Adrenal gland (tissue), 12 donors: ENCODE results near the gene PPP2R2C. TPM values are rescaled to one million over a fixed set of nuclear protein-coding genes. Genes with fewer than 3 reads are reported as not detected.
A peak's percentile ranks its signal among the peaks of the same experiment; 100 is the strongest.

Source experiments
- DNase-seq, 7 donors: peaks; one replicate each; pipeline ENCODE4 v3.0.0-alpha.2; 2019 to 2020
- H3K27ac ChIP-seq, 5 donors: fragments of 200-600 bp; sonication (generic) in 4 of 5; 1 replicate in 3 of 5; 2 replicates in 2 of 5; pipeline versions ENCODE4 v1.5.1 to v1.8.0; 2016 to 2020; ENCODE audit warnings: mild to moderate bottlenecking in 1 of 5
- H3K27me3 ChIP-seq: fragments of 200-600 bp; 2 replicates; pipeline ENCODE4 v1.8.0; 2021
- H3K36me3 ChIP-seq, 2 donors: fragments of 200-600 bp; replicated peaks in 1 of 2; 1 replicate in 1 of 2; 2 replicates in 1 of 2; pipeline versions ENCODE4 v1.5.1 to v1.8.0; 2018 to 2022
- H3K4me1 ChIP-seq, 2 donors: fragments of 200-600 bp; replicated peaks in 1 of 2; 1 replicate in 1 of 2; 2 replicates in 1 of 2; pipeline versions ENCODE4 v1.5.1 to v1.8.0; 2018 to 2021
- H3K4me3 ChIP-seq, 4 donors: fragments of 200-600 bp; sonication (generic) in 3 of 4; one replicate each; pipeline ENCODE4 v1.5.1; 2016 to 2018
- H3K9me3 ChIP-seq, 3 donors: fragments of 200-600 bp; sonication (generic) in 1 of 3; replicated peaks in 1 of 3; 1 replicate in 2 of 3; 2 replicates in 1 of 3; pipeline versions ENCODE4 v1.5.1 to v1.8.0; 2016 to 2021
- POLR2A ChIP-seq, 2 donors: fragments of 450-650 bp; IDR thresholded peaks; one replicate each; pipeline ENCODE4 v1.6.1; 2017; ENCODE audit warnings: antibody characterized with exemption in 2 of 2, mild to moderate bottlenecking in 2 of 2, moderate library complexity in 1 of 2
- WGBS, 4 donors: extraction: QIAGEN DNeasy Blood & Tissue Kit in 2 of 4; methylation state at CpG; one replicate each; pipeline versions ENCODE4 v1.1.5 to v1.1.7; 2013 to 2017; 5-methylcytosine and 5-hydroxymethylcytosine counted together
- intact Hi-C, 2 donors: fragments of 100-400 bp; cut with DNase I; formaldehyde crosslinking; loops; one replicate each; pipeline versions ENCODE4 v1.14.1 to v1.15.0; 2022 to 2023
- polyA plus RNA-seq, 3 donors: library from polyadenylated mRNA; stranded (reverse); fragments of 200-250 nt in 2 of 3; fragments of 350-450 nt in 1 of 3; fragmentation: Illumina TruSeq in 1 of 3; extraction: RNeasy Lipid Tissue Mini Kit (QIAGEN cat#74804) in 1 of 3; gene quantifications; one replicate each; pipeline ENCODE4 v1.2.3, GENCODE V29; 2013 to 2014
- total RNA-seq, 9 donors: library from RNA; depleted of rRNA in 4 of 9; stranded (reverse); fragments of >200 nt in 4 of 9; fragments of 120-200 nt in 1 of 9; fragmentation: NEBNext Ultra II Directional in 1 of 9; extraction: Animal tissue kit (Norgen Biotek cat#: 25700) in 1 of 9; gene quantifications; one replicate each; pipeline versions ENCODE4 v1.1.0 to v1.2.4, GENCODE V29; 2013 to 2023
- TF ChIP-seq, protein P1 (sequence below), 6 experiments: fragments of 450-650 bp in 4 of 6; fragments of 200-600 bp in 2 of 6; sonication (generic) in 1 of 6; IDR thresholded peaks; 1 replicate in 5 of 6; 2 replicates in 1 of 6; pipeline versions ENCODE4 v1.5.1 to v1.8.0; 2016 to 2021; ENCODE audit warnings: antibody characterized with exemption in 6 of 6, mild to moderate bottlenecking in 2 of 6, moderate library complexity in 1 of 6
- donor health status: healthy with polysubstance abuse.
- donor health status: Bipolar disorder and iron deficiency.
- donor health status: DM: yes; HTN: yes; CAD: no.
- donor health status: DM: no; HTN: no; CAD: no.
- donor health status: DM: no; HTN: no; CAD: no.
- donor health status: DM: yes; HTN: yes; CAD: no.

The PPP2R2C gene
- total and polyA plus RNA-seq, 12 donors: 0.17 to 7.2 (median 2.0) TPM; not detected in 3

DNA sequence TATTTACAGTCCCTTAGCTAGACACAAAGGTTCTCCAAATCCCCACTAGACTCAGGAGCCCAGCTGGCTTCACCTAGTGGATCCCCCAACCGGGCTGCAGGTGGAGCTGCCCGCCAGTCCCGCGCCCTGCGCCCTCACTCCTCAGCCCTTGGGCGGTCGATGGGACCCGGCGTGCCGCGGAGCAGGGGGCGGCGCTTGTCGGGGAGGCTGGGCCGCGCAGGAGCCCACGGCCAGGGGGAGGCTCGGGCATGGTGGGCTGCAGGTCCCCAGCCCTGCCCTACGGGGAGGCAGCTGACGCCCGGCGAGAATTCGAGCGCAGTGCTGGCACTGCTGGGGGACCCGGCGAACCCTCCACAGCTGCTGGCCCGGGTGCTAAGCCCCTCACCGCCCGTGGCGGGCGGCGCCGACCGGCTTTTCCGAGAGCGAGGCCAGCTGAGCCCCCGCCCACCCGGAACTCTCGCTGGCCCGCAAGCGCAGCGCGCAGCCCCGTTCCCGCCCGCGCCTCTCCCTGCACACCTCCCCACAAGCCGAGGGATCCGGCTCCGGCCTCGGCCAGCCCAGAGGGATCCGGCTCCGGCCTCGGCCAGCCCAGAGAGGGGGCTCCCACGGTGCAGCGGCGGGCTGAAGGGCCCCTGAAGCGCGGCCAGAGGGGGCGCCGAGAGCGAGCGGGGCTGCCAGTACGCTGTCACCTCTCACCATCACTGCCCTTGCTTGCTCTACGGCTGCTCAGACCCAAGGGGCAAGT, 163.3 kb downstream of the PPP2R2C start:
- no peaks in the 10 kb centered on the region for H3K9me3 ChIP-seq
- TF ChIP-seq, protein P1, sequence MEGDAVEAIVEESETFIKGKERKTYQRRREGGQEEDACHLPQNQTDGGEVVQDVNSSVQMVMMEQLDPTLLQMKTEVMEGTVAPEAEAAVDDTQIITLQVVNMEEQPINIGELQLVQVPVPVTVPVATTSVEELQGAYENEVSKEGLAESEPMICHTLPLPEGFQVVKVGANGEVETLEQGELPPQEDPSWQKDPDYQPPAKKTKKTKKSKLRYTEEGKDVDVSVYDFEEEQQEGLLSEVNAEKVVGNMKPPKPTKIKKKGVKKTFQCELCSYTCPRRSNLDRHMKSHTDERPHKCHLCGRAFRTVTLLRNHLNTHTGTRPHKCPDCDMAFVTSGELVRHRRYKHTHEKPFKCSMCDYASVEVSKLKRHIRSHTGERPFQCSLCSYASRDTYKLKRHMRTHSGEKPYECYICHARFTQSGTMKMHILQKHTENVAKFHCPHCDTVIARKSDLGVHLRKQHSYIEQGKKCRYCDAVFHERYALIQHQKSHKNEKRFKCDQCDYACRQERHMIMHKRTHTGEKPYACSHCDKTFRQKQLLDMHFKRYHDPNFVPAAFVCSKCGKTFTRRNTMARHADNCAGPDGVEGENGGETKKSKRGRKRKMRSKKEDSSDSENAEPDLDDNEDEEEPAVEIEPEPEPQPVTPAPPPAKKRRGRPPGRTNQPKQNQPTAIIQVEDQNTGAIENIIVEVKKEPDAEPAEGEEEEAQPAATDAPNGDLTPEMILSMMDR (IDR thresholded peaks at IDR 0.05): peak in 1 of 6 experiments; percentile 3
- TF ChIP-seq POLR2A (IDR thresholded peaks at IDR 0.05): no peak
- peak in 1 of 7 donors; percentile 29 for DNase-seq
- H3K4me1 ChIP-seq: no peaks in the 10 kb centered on the region
- intact Hi-C loops: no loop called here
- peak overlapping the region in 1 of 4 donors; percentile 53 for H3K4me3 ChIP-seq
- H3K27ac ChIP-seq: peak overlapping the region in 1 of 5 donors; percentile 5
- no peaks in the 10 kb centered on the region for H3K36me3 ChIP-seq
- 0 to 6% (median 3%) methylated on average over 16 to 65 of the region's 65 CpGs for WGBS, 4 donors
- no peaks in the 10 kb centered on the region for H3K27me3 ChIP-seq

DNA sequence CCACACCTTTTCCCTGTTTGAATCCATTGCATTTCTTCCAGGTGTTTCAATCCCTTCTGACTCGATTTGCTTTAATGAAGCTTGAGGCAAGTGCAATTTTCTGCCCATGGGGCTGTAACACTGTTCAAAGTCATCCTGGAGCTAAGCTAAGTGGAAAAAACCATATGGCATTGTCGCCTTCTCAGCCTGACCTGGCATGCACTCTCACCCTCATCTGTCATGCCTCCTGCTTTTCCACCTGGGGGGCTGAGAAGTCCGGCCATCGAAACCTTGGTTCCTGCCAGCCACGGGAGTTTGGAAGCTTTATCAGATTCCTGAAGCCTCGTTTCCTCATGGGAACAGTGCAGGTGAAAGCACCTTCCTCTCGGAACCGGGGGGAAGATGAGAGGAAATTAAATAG, 164.5 kb downstream of the PPP2R2C start:
- TF ChIP-seq, protein P1 (IDR thresholded peaks at IDR 0.05): no peak
- no peak for TF ChIP-seq POLR2A (IDR thresholded peaks at IDR 0.05)
- Histone ChIP-seq H3K4me3 (no peak overlapping the region), H3K36me3 (peaks cover 0 to 9% of the 10 kb centered on the region in 2 donors), H3K4me1 (no peaks in the 10 kb centered on the region), H3K9me3 (no peaks in the 10 kb centered on the region), H3K27ac (no peak overlapping the region), H3K27me3 (no peaks in the 10 kb centered on the region)
- intact Hi-C loops: no loop called here
- no peak for DNase-seq
- WGBS, 4 donors: 77 to 87% (median 81%) methylated on average over 8 of the region's 8 CpGs

DNA sequence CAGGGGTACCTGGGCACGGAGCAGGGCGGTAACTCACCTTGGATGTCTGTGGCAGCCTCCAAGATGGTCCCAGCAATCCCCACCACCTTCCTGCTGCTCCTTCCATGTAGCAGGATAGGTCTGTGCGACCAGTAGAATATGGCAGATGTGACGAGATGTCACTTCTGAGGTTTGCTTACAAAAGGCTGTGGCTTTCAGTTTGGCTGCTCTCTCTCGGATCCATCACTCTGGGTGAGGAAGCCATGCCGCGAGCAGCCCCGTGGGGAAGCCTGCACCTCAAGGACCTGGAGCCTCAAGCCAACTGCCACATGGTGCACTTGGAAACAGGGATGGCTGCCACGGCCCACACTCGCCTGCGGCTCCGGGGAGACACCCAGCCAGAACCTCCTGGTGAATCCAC, 165.2 kb downstream of the PPP2R2C start:
- Histone ChIP-seq H3K4me3 (no peak overlapping the region), H3K36me3 (peaks cover 0 to 14% of the 10 kb centered on the region in 2 donors), H3K4me1 (no peaks in the 10 kb centered on the region), H3K27me3 (no peaks in the 10 kb centered on the region), H3K9me3 (no peaks in the 10 kb centered on the region), H3K27ac (no peak overlapping the region)
- TF ChIP-seq, protein P1 (IDR thresholded peaks at IDR 0.05): no peak
- no peak for TF ChIP-seq POLR2A (IDR thresholded peaks at IDR 0.05)
- DNase-seq: no peak
- intact Hi-C loops: no loop called here
- 70 to 85% (median 79%) methylated on average over 5 to 12 of the region's 12 CpGs for WGBS, 4 donors

DNA sequence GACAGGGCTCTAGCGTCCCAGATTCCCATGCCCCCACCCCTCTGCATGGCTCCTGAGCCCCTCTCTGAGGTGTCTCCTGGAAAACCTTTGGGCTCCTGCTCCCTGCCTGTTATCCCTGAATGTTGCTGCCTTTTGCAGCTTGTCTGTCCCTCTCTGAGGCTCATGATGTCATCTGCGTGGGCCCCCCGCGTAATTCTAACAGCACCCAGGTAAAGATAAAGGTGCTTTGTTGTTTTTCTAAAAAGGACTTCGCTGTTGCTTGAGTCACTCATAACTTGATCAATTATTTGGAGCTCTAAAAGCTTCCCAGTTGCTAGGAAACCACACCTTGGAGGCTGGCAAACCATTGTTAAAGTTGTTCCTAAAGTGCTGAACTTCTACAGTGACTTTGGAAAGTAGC, 166.1 kb downstream of the PPP2R2C start:
- Histone ChIP-seq H3K9me3 (no peaks in the 10 kb centered on the region), H3K27ac (no peak overlapping the region), H3K27me3 (no peaks in the 10 kb centered on the region), H3K36me3 (peaks cover 0 to 23% of the 10 kb centered on the region in 2 donors), H3K4me1 (no peaks in the 10 kb centered on the region), H3K4me3 (no peak overlapping the region)
- TF ChIP-seq, protein P1 (IDR thresholded peaks at IDR 0.05): no peak
- no peak for TF ChIP-seq POLR2A (IDR thresholded peaks at IDR 0.05)
- no peak for DNase-seq
- intact Hi-C loops: no loop called here
- WGBS, 4 donors: 84 to 92% (median 87%) methylated on average over 5 of the region's 5 CpGs
